GM12878 (cell line): ENCODE results near the gene ALPP.

Source experiments
- PAX8 ChIP-seq: fragments of 450-650 bp; IDR thresholded peaks from 2 replicates; pipeline ENCODE4 v1.6.1; 2017; ENCODE audit warnings: mild to moderate bottlenecking, moderate library complexity
- PKNOX1 ChIP-seq: fragments of 450-650 bp; IDR thresholded peaks from 2 replicates; pipeline ENCODE4 v1.6.1; 2016; ENCODE audit warnings: mild to moderate bottlenecking
- TF ChIP-seq, protein P1 (sequence below): IDR thresholded peaks from 2 replicates; pipeline ENCODE4 v1.6.1; 2012; ENCODE audit warnings: mild to moderate bottlenecking, low read depth, low read length

GRCh38 chr2:232421189-232421785 lies 42.7 kb downstream of the ALPP start:
- TF ChIP-seq PAX8, result no peak
- no peak for TF ChIP-seq PKNOX1
- TF ChIP-seq, protein P1, sequence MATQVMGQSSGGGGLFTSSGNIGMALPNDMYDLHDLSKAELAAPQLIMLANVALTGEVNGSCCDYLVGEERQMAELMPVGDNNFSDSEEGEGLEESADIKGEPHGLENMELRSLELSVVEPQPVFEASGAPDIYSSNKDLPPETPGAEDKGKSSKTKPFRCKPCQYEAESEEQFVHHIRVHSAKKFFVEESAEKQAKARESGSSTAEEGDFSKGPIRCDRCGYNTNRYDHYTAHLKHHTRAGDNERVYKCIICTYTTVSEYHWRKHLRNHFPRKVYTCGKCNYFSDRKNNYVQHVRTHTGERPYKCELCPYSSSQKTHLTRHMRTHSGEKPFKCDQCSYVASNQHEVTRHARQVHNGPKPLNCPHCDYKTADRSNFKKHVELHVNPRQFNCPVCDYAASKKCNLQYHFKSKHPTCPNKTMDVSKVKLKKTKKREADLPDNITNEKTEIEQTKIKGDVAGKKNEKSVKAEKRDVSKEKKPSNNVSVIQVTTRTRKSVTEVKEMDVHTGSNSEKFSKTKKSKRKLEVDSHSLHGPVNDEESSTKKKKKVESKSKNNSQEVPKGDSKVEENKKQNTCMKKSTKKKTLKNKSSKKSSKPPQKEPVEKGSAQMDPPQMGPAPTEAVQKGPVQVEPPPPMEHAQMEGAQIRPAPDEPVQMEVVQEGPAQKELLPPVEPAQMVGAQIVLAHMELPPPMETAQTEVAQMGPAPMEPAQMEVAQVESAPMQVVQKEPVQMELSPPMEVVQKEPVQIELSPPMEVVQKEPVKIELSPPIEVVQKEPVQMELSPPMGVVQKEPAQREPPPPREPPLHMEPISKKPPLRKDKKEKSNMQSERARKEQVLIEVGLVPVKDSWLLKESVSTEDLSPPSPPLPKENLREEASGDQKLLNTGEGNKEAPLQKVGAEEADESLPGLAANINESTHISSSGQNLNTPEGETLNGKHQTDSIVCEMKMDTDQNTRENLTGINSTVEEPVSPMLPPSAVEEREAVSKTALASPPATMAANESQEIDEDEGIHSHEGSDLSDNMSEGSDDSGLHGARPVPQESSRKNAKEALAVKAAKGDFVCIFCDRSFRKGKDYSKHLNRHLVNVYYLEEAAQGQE, result no peak
